HG03457 (cell line): ENCODE measurements around the gene UBL5.

Source experiments
- ATAC-seq: cut with Tn5 transposase; IDR thresholded peaks from one replicate; pipeline ENCODE4 v1.9.1; 2021; ENCODE audit warnings: moderate number of reproducible peaks; ENCODE audit not compliant: unreplicated experiment

UBL5 gene

GRCh38 chr19:9877780-9878510 lies 50.2 kb downstream of the UBL5 start:
- no peak for ATAC-seq

GRCh38 chr19:9878511-9879196 lies 50.9 kb downstream of the UBL5 start:
- no peak for ATAC-seq
